Upper lobe of right lung (tissue), 1 donor: ENCODE results near the gene C10orf105. TPM values are rescaled to one million over a fixed set of nuclear protein-coding genes. Genes with fewer than 3 reads are reported as not detected.

Experiments
- ATAC-seq: fragments of 200-7000 bp; cut with Tn5 transposase; one replicate; pipeline ENCODE4 v1.9.1; 2020; ENCODE audit warnings: mild to moderate bottlenecking, moderate library complexity
- DNase-seq: peaks from one replicate; pipeline ENCODE4 v3.0.0-alpha.2; 2020
- H3K27ac ChIP-seq: fragments of 200-600 bp; one replicate; pipeline ENCODE4 v1.8.0; 2022
- H3K27me3 ChIP-seq: fragments of 200-600 bp; one replicate; pipeline ENCODE4 v1.8.0; 2022; ENCODE audit warnings: mild to moderate bottlenecking
- H3K36me3 ChIP-seq: fragments of 200-600 bp; one replicate; pipeline ENCODE4 v1.8.0; 2022
- H3K4me1 ChIP-seq: fragments of 200-600 bp; one replicate; pipeline ENCODE4 v1.8.0; 2022
- H3K4me3 ChIP-seq: fragments of 200-600 bp; one replicate; pipeline ENCODE4 v1.8.0; 2022; ENCODE audit warnings: mild to moderate bottlenecking
- H3K9me3 ChIP-seq: fragments of 200-600 bp; one replicate; pipeline ENCODE4 v1.8.0; 2022
- CTCF ChIP-seq: fragments of 200-600 bp; IDR thresholded peaks from one replicate; pipeline ENCODE4 v1.8.0; 2022; ENCODE audit warnings: antibody characterized with exemption
- intact Hi-C: fragments of 100-400 bp; cut with DNase I; formaldehyde crosslinking; loops from one replicate; pipeline ENCODE4 v1.11.0; 2022
- total RNA-seq: library from RNA; stranded (reverse); fragmentation: NEBNext Ultra II Directional; extraction: Animal tissue kit (Norgen Biotek cat#: 25700); gene quantifications from one replicate; pipeline ENCODE4 v1.2.1, GENCODE V29; 2021
- donor health status: DM: no; HTN: yes; CAD: no; lungs with severe emphysema.

C10orf105 gene
- total RNA-seq, 1 donor from 2014 or later = 0.52 TPM

DNA sequence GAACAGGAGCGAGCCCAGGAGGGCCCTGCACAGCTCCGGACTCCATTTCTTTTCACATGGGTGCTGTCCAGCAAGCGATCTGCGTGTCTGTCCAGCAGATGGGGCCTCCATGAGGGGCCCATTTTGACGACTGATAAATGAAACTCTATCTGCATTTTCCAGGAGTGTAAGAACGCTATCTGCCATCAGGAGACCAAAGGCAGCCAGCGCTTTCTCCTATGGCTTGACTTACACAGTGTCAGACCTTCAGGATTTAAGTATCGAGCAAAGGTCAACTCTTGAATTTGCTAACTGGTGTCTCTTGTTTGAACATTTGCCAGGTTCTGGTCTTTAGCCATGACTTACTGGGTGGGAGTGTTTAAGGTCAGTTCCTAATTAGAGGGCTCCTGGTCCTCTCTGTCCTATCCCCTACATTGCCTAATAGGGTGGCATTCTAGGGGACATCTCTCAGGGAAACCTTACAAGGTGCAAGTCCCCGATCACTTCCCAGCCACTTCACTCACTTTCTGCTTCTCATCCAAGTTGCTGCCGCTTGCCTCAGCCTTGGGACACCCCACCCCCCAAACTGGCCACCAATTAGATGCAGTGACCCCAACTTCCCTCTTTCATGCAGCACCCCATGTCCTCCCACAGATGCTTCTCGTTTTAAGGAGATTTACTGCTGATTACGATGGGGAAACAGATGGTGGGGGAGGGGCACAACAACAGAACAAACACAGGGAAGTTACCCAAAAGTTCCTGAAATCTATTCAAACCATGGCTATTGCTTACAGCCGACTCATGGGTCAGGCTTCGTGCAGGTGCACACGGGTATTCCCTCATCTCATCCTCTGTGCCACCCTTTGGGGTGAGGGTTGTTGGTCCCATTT lies 33.7 kb upstream of the C10orf105 start:
- intact Hi-C loops = no loop called here
- Histone ChIP-seq H3K36me3 (peaks cover 45% of the 10 kb centered on the region), H3K9me3 (no peaks in the 10 kb centered on the region), H3K27ac (peak overlapping the region; percentile 69), H3K4me3 (no peak overlapping the region), H3K4me1 (peaks cover 90% of the 10 kb centered on the region), H3K27me3 (no peaks in the 10 kb centered on the region)
- ATAC-seq (peak; percentile 63), DNase-seq (peak; percentile 77)
- no peak for TF ChIP-seq CTCF

- no peaks in the 10 kb centered on the region for H3K27me3 ChIP-seq
- H3K4me1 ChIP-seq = peaks cover 91% of the 10 kb centered on the region
- intact Hi-C loops = no loop called here
- H3K27ac ChIP-seq = peak overlapping the region; percentile 68
- no peak overlapping the region for H3K4me3 ChIP-seq
- H3K9me3 ChIP-seq = no peaks in the 10 kb centered on the region
- peak; percentile 60 for DNase-seq
- ATAC-seq = no peak
- peaks cover 40% of the 10 kb centered on the region for H3K36me3 ChIP-seq
- no peak for TF ChIP-seq CTCF
Observed at GRCh38 chr10:71752391-71753090, 33.0 kb upstream of the C10orf105 start.

GRCh38 chr10:71751515-71752224 lies 32.1 kb upstream of the C10orf105 start:
- H3K4me3 ChIP-seq = no peak overlapping the region
- intact Hi-C loops = no loop called here
- TF ChIP-seq CTCF = no peak
- ATAC-seq (no peak), DNase-seq (no peak)
- no peaks in the 10 kb centered on the region for H3K27me3 ChIP-seq
- H3K4me1 ChIP-seq = peaks cover 91% of the 10 kb centered on the region
- peaks cover 40% of the 10 kb centered on the region for H3K36me3 ChIP-seq
- no peaks in the 10 kb centered on the region for H3K9me3 ChIP-seq
- H3K27ac ChIP-seq = peak overlapping the region; percentile 68

DNA sequence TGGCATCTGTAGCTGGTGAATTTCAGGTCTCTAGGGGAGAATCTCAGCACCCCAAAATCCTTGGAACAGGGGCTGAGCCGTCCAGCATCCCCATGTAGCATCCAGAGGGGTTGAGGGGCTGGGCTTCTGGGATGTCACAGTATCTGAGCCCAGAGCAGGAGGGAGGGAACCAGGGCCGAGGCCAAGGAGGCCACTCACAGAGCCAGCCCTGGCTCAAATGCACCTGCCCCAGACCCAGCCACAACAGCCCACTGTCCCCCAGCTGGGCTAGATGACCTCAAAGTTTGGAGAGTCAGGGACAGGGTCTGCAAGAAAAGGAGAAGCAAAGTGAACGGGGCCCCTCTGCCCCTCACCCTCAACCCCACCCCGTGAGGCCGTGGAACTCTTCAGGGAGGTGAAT lies 31.4 kb upstream of the C10orf105 start:
- DNase-seq (no peak), ATAC-seq (no peak)
- peaks cover 91% of the 10 kb centered on the region for H3K4me1 ChIP-seq
- peak overlapping the region; percentile 88 for H3K27ac ChIP-seq
- peaks cover 40% of the 10 kb centered on the region for H3K36me3 ChIP-seq
- H3K4me3 ChIP-seq = no peak overlapping the region
- H3K9me3 ChIP-seq = no peaks in the 10 kb centered on the region
- intact Hi-C loops = no loop called here
- TF ChIP-seq CTCF = no peak
- H3K27me3 ChIP-seq = no peaks in the 10 kb centered on the region

DNA sequence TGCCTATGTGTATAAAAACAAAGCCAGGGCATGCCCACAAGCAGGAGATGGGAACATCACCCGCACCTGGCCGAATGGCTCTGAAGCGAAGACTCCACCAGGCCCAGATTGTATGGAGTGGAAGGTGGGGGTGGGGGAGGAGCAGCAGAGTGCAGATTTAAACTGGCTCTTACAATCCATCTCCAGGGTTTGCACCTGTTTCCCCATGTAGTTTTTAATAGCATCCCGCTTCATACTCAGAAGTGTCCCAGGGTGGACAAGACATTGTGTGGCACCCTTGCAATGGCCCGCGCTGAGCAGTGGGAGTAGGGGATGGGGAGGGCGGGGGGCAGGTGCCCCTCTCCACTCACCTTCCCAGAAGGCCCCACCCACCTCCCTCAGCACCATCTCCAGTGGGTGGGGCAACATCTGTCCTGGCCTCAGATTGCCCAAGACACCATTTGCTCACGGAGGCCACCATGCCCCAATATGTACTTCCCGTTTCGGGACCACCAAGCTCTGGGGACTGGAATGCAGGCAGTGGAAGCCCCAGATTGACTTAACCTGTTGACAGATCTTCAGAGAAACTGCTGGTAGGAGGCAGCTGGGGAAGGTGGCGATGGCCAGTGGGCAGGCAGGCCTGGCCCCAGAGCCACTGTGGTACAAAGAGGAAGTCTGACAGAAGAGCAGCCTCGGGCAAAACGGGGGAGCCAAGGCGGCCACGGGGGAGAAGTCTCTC lies 30.7 kb upstream of the C10orf105 start:
- peaks cover 38% of the 10 kb centered on the region for H3K36me3 ChIP-seq

More for the DNA sequence above, 30.7 kb upstream of the C10orf105 start:
- H3K27me3 ChIP-seq = no peaks in the 10 kb centered on the region
- no peak overlapping the region for H3K4me3 ChIP-seq
- peak overlapping the region; percentile 88 for H3K27ac ChIP-seq
- ATAC-seq (no peak), DNase-seq (no peak)
- intact Hi-C loops = no loop called here
- peaks cover 88% of the 10 kb centered on the region for H3K4me1 ChIP-seq
- no peaks in the 10 kb centered on the region for H3K9me3 ChIP-seq
- TF ChIP-seq CTCF = no peak
